Measurements from ENCODE around the gene TGIF1.
"Not testable (repeated sequence)": the region's sequence is repeated elsewhere in the genome, so short reads cannot be mapped to it uniquely, and the experiment has no call there.

Gene TGIF1

GRCh38 chr18:3450012-3450798 lies at the start of gene TGIF1:
Gene TGIF1, plus strand, starts transcription at chr18:3450172. Its CDS starts 318 bp downstream, at chr18:3450490.
- Histone ChIP-seq H3K9ac (ENCODE audit: low read length in 2 of 2) (peak within 1 kb of the TSS; percentile 98 to 100), H3K36me3 (ENCODE audit: control insufficient read depth in 2 of 2, insufficient read depth in 2 of 2, low read length in 2 of 2) (no peaks in the 10 kb centered on the region), H3K9me3 (ENCODE audit: control insufficient read depth in 2 of 2, low read length in 2 of 2) (no peaks in the 10 kb centered on the region), H3K4me3 (ENCODE audit: low read length in 2 of 2) (peak within 1 kb of the TSS; percentile 96 to 97), H3K4me1 (ENCODE audit: control insufficient read depth, insufficient read depth, low read length) (peaks cover 18% of the 10 kb centered on the region), H3K27ac (ENCODE audit: low read length) (peak within 1 kb of the TSS; percentile 99), H3K27me3 (ENCODE audit: control insufficient read depth in 1 of 2, insufficient read depth in 2 of 2, low read length in 2 of 2) (no peaks in the 10 kb centered on the region)

GRCh38 chr18:3400567-3401296 lies 49.2 kb upstream of the TGIF1 start:
- Histone ChIP-seq H3K9me3 (ENCODE audit: control insufficient read depth in 2 of 2, low read length in 2 of 2) (no peaks in the 10 kb centered on the region), H3K27me3 (ENCODE audit: control insufficient read depth in 1 of 2, insufficient read depth in 2 of 2, low read length in 2 of 2) (no peaks in the 10 kb centered on the region), H3K4me3 (ENCODE audit: low read length in 2 of 2) (no peak overlapping the region), H3K27ac (ENCODE audit: low read length) (no peak overlapping the region), H3K9ac (ENCODE audit: low read length in 2 of 2) (no peak overlapping the region), H3K36me3 (ENCODE audit: control insufficient read depth in 2 of 2, insufficient read depth in 2 of 2, low read length in 2 of 2) (no peaks in the 10 kb centered on the region), H3K4me1 (ENCODE audit: control insufficient read depth, insufficient read depth, low read length) (no peaks in the 10 kb centered on the region)

DNA sequence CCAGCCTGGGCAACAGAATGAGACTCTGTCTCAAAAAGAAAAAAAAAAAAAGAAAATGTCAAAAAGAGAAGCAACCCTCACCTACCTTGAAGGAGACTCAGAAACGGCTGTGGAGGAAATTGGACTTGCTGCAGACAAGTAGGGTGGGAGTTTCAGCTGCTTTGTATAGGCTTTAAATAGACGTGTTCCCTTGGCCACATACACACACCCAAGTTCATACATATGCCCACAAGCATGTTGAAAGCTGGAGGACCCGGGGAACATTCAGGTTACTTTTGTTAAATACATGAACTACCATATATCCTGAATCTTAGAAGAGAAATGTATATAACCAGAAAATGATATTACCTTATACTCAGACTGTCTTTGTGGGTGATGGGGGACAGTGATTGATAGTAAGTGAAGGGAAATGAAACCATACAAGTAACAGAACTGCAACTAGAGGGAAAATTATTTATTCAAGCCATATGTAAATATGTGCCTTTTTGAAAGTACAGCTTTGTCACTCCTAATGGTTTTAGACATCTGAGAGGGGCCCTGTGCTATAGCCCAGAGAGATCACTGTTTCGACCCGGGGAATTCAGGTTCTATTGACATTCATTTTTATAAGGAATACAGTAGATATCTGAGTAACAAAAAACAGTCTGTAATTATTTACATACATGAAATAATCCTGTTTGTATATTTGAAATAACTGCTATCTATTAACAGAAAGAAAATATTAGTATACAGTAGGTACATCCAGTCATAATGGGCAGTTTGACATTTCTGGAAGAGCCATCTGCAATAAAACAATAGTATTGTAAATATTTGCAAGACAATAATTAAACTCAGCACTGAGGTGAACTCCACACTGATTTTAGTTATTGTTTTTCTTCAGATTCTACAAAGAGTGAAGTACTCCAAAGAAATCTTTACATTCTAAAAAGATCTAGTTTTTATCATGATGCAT lies 48.0 kb upstream of the TGIF1 start:
- H3K4me1 ChIP-seq (ENCODE audit: control insufficient read depth, insufficient read depth, low read length) = no peaks in the 10 kb centered on the region
- H3K9me3 ChIP-seq (ENCODE audit: control insufficient read depth in 2 of 2, low read length in 2 of 2) = no peaks in the 10 kb centered on the region
- no peak overlapping the region for H3K9ac ChIP-seq (ENCODE audit: low read length in 2 of 2)
- H3K4me3 ChIP-seq (ENCODE audit: low read length in 2 of 2) = no peak overlapping the region
- H3K27me3 ChIP-seq (ENCODE audit: control insufficient read depth in 1 of 2, insufficient read depth in 2 of 2, low read length in 2 of 2) = no peaks in the 10 kb centered on the region
- no peaks in the 10 kb centered on the region for H3K36me3 ChIP-seq (ENCODE audit: control insufficient read depth in 2 of 2, insufficient read depth in 2 of 2, low read length in 2 of 2)
- H3K27ac ChIP-seq (ENCODE audit: low read length) = no peak overlapping the region

- H3K9me3 ChIP-seq (ENCODE audit: control insufficient read depth in 2 of 2, low read length in 2 of 2) = no peaks in the 10 kb centered on the region
- H3K9ac ChIP-seq (ENCODE audit: low read length in 2 of 2) = no peak overlapping the region
- no peaks in the 10 kb centered on the region for H3K36me3 ChIP-seq (ENCODE audit: control insufficient read depth in 2 of 2, insufficient read depth in 2 of 2, low read length in 2 of 2)
- no peaks in the 10 kb centered on the region for H3K4me1 ChIP-seq (ENCODE audit: control insufficient read depth, insufficient read depth, low read length)
- H3K4me3 ChIP-seq (ENCODE audit: low read length in 2 of 2) = no peak overlapping the region
- no peak overlapping the region for H3K27ac ChIP-seq (ENCODE audit: low read length)
- no peaks in the 10 kb centered on the region for H3K27me3 ChIP-seq (ENCODE audit: control insufficient read depth in 1 of 2, insufficient read depth in 2 of 2, low read length in 2 of 2)
Measured at GRCh38 chr18:3402982-3403451, 47.0 kb upstream of the TGIF1 start.

DNA sequence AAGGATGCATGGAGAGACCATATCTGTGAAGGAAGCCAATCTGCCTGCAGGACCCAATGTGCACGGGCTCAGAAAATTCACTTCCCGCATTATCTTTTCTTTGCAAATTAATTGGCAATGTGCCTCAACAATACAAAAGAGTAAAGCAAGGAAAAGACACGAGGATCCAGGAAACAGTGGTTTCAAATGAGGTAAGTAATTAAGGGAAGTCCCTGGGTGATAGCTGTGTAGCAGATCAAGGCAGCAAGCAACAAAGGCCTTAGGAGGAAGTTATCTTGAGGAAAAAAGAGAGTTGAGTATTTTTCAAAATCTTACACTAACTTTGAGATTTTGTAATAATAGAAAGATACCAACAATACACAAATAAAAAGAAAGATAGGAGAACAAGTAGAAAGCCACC lies 44.3 kb upstream of the TGIF1 start:
- H3K9me3 ChIP-seq (ENCODE audit: control insufficient read depth in 2 of 2, low read length in 2 of 2) = no peaks in the 10 kb centered on the region
- H3K4me1 ChIP-seq (ENCODE audit: control insufficient read depth, insufficient read depth, low read length) = no peaks in the 10 kb centered on the region
- H3K27ac ChIP-seq (ENCODE audit: low read length) = no peak overlapping the region
- H3K9ac ChIP-seq (ENCODE audit: low read length in 2 of 2) = no peak overlapping the region
- no peaks in the 10 kb centered on the region for H3K36me3 ChIP-seq (ENCODE audit: control insufficient read depth in 2 of 2, insufficient read depth in 2 of 2, low read length in 2 of 2)
- H3K27me3 ChIP-seq (ENCODE audit: control insufficient read depth in 1 of 2, insufficient read depth in 2 of 2, low read length in 2 of 2) = no peaks in the 10 kb centered on the region
- H3K4me3 ChIP-seq (ENCODE audit: low read length in 2 of 2) = no peak overlapping the region

GRCh38 chr18:3408107-3408506 lies 41.9 kb upstream of the TGIF1 start:
- no peak overlapping the region for H3K4me3 ChIP-seq (ENCODE audit: low read length in 2 of 2)

DNA sequence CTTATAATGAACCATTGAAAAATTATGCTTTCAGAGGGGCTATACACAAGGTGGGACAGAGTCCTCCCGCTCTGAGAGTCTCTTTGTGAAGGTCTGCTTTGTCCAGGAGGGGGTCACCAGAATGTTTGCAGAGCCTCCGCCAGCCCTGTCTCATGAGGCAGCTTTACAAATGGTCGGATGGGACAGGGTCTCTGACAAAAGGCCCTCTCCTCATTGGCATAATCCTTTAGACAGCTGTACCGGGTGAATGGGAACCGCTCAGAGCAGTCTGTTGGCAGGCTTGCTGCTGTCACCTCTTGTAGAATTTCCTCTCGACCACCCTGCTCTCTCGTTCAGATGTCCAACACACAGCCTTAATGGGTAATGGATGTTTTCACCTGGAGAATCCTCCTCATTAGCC lies 40.2 kb upstream of the TGIF1 start:
- Histone ChIP-seq H3K4me3 (ENCODE audit: low read length in 2 of 2) (no peak overlapping the region), H3K27ac (ENCODE audit: low read length) (no peak overlapping the region), H3K27me3 (ENCODE audit: control insufficient read depth in 1 of 2, insufficient read depth in 2 of 2, low read length in 2 of 2) (peaks cover 0 to 5% of the 10 kb centered on the region in 2 donors), H3K9ac (ENCODE audit: low read length in 2 of 2) (no peak overlapping the region), H3K36me3 (ENCODE audit: control insufficient read depth in 2 of 2, insufficient read depth in 2 of 2, low read length in 2 of 2) (no peaks in the 10 kb centered on the region), H3K9me3 (ENCODE audit: control insufficient read depth in 2 of 2, low read length in 2 of 2) (no peaks in the 10 kb centered on the region), H3K4me1 (ENCODE audit: control insufficient read depth, insufficient read depth, low read length) (no peaks in the 10 kb centered on the region)

More at GRCh38 chr18:3408107-3408506, 41.9 kb upstream of the TGIF1 start:
- Histone ChIP-seq H3K36me3 (ENCODE audit: control insufficient read depth in 2 of 2, insufficient read depth in 2 of 2, low read length in 2 of 2) (no peaks in the 10 kb centered on the region), H3K9me3 (ENCODE audit: control insufficient read depth in 2 of 2, low read length in 2 of 2) (no peaks in the 10 kb centered on the region), H3K4me1 (ENCODE audit: control insufficient read depth, insufficient read depth, low read length) (no peaks in the 10 kb centered on the region), H3K9ac (ENCODE audit: low read length in 2 of 2) (no peak overlapping the region), H3K27me3 (ENCODE audit: control insufficient read depth in 1 of 2, insufficient read depth in 2 of 2, low read length in 2 of 2) (peaks cover 0 to 5% of the 10 kb centered on the region in 2 donors), H3K27ac (ENCODE audit: low read length) (no peak overlapping the region)

DNA sequence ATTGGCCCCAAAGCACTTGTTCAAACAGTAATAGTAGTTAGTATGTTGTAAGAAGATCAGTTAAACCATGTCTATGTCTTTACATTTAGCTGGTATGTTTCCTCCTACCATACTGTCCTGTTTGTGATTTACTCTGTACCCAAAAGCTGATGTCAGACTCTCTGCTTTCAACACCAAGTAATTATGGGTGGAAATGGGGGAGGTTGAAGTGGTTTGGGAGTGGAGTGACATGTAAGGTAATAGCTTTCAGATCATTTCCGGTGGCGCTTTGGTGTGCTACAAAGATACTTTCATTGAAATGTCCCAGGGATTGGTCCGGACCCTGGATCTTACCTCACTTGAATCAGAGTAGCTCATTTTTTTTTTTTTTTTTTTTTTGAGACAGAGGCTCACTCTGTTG lies 39.7 kb upstream of the TGIF1 start:
- Histone ChIP-seq H3K27me3 (ENCODE audit: control insufficient read depth in 1 of 2, insufficient read depth in 2 of 2, low read length in 2 of 2) (peaks cover 0 to 5% of the 10 kb centered on the region in 2 donors), H3K9me3 (ENCODE audit: control insufficient read depth in 2 of 2, low read length in 2 of 2) (no peaks in the 10 kb centered on the region), H3K27ac (ENCODE audit: low read length) (no peak overlapping the region), H3K9ac (ENCODE audit: low read length in 2 of 2) (no peak overlapping the region), H3K36me3 (ENCODE audit: control insufficient read depth in 2 of 2, insufficient read depth in 2 of 2, low read length in 2 of 2) (no peaks in the 10 kb centered on the region), H3K4me3 (ENCODE audit: low read length in 2 of 2) (no peak overlapping the region), H3K4me1 (ENCODE audit: control insufficient read depth, insufficient read depth, low read length) (no peaks in the 10 kb centered on the region)

DNA sequence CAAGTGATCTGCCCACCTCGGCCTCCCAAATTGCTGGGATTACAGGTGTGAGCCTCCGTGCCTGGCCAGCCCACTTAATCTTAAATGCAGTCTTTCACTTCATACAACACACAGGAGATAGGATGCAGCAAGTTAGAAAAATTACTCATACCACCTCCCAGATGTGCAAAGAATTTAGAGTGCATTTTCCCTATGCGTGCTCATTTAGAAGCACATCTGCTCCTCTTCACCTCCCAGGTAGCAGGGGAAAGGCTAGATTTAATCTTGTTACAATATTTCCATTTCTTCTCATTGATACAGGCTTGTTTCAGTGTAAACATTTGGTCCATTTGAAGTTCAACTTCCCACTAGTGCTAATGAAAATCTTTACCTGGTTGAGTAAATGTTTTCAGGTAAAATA lies 39.1 kb upstream of the TGIF1 start:
- not testable (repeated sequence) for H3K9me3 ChIP-seq (ENCODE audit: control insufficient read depth in 2 of 2, low read length in 2 of 2); H3K36me3 ChIP-seq (ENCODE audit: control insufficient read depth in 2 of 2, insufficient read depth in 2 of 2, low read length in 2 of 2); H3K27me3 ChIP-seq (ENCODE audit: control insufficient read depth in 1 of 2, insufficient read depth in 2 of 2, low read length in 2 of 2); H3K9ac ChIP-seq (ENCODE audit: low read length in 2 of 2); H3K4me1 ChIP-seq (ENCODE audit: control insufficient read depth, insufficient read depth, low read length); H3K27ac ChIP-seq (ENCODE audit: low read length); H3K4me3 ChIP-seq (ENCODE audit: low read length in 2 of 2)

GRCh38 chr18:3411327-3411726 lies 38.6 kb upstream of the TGIF1 start:
- Histone ChIP-seq H3K27me3 (ENCODE audit: control insufficient read depth in 1 of 2, insufficient read depth in 2 of 2, low read length in 2 of 2) (peaks cover 0 to 5% of the 10 kb centered on the region in 2 donors), H3K27ac (ENCODE audit: low read length) (no peak overlapping the region), H3K9ac (ENCODE audit: low read length in 2 of 2) (no peak overlapping the region), H3K4me3 (ENCODE audit: low read length in 2 of 2) (peak overlapping the region in 1 of 2 donors; percentile 55), H3K9me3 (ENCODE audit: control insufficient read depth in 2 of 2, low read length in 2 of 2) (no peaks in the 10 kb centered on the region), H3K4me1 (ENCODE audit: control insufficient read depth, insufficient read depth, low read length) (no peaks in the 10 kb centered on the region), H3K36me3 (ENCODE audit: control insufficient read depth in 2 of 2, insufficient read depth in 2 of 2, low read length in 2 of 2) (no peaks in the 10 kb centered on the region)
